Measurements from ENCODE around the gene CDH13.

DNA sequence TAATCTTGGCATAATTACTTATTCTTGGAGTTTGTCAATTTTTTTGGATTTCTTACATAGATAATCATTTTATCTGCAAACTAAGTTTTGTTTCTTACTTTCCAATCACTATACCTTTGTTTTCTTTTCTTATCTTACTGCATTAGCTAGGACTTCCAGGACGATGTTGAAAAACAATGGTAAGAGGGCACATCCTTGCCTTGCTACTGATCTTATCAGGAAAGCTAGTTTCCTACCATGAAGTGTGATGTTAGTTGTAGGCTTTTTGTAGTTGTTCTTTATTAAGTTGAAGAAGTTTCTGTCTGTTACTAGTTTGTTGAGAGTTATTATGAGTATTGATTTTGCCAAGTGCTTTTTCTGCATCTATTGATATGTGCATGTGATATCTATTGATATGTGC, 31.0 kb downstream of the CDH13 start:
- TF ChIP-seq, protein P1, sequence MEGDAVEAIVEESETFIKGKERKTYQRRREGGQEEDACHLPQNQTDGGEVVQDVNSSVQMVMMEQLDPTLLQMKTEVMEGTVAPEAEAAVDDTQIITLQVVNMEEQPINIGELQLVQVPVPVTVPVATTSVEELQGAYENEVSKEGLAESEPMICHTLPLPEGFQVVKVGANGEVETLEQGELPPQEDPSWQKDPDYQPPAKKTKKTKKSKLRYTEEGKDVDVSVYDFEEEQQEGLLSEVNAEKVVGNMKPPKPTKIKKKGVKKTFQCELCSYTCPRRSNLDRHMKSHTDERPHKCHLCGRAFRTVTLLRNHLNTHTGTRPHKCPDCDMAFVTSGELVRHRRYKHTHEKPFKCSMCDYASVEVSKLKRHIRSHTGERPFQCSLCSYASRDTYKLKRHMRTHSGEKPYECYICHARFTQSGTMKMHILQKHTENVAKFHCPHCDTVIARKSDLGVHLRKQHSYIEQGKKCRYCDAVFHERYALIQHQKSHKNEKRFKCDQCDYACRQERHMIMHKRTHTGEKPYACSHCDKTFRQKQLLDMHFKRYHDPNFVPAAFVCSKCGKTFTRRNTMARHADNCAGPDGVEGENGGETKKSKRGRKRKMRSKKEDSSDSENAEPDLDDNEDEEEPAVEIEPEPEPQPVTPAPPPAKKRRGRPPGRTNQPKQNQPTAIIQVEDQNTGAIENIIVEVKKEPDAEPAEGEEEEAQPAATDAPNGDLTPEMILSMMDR (IDR thresholded peaks at IDR 0.05; ENCODE audit: control extremely low read depth in 1 of 3, insufficient read depth in 1 of 3, low read depth in 1 of 3, low read length in 3 of 3) = no peak
- no peak for TF ChIP-seq POLR2AphosphoS5 (IDR thresholded peaks at IDR 0.05; ENCODE audit: low read depth, low read length)
- TF ChIP-seq SIX5 (IDR thresholded peaks at IDR 0.05; ENCODE audit: low read depth, low read length) = no peak
- TF ChIP-seq SUZ12 (IDR thresholded peaks at IDR 0.05; ENCODE audit: low read length) = no peak
- no peak for TF ChIP-seq MAFK (IDR thresholded peaks at IDR 0.05; ENCODE audit: low read depth, low read length)
- no peak for TF ChIP-seq POLR2A (IDR thresholded peaks at IDR 0.05; ENCODE audit: control extremely low read depth in 1 of 2, low read depth in 2 of 2, low read length in 2 of 2)
- TF ChIP-seq SIN3A (conservative IDR thresholded peaks at IDR 0.05 in 1 of 2, IDR thresholded peaks at IDR 0.05 in 1 of 2; ENCODE audit: low read depth in 1 of 2, low read length in 2 of 2) = no peak
- no peak for TF ChIP-seq ASH2L (IDR thresholded peaks at IDR 0.05; ENCODE audit: low read length)
- no peak for TF ChIP-seq HDAC2 (IDR thresholded peaks at IDR 0.05; ENCODE audit: borderline replicate concordance in 1 of 2, low read depth in 2 of 2, low read length in 2 of 2)
- TF ChIP-seq ZNF274 (IDR thresholded peaks at IDR 0.05; ENCODE audit: borderline replicate concordance, extremely low read depth, low read length) = no peak
- TF ChIP-seq YY1 (IDR thresholded peaks at IDR 0.05; ENCODE audit: low read depth, low read length) = no peak
- TF ChIP-seq TAF1 (IDR thresholded peaks at IDR 0.05; ENCODE audit: low read depth, low read length) = no peak
